GM12872 (cell line): Measurements from ENCODE around the gene RBPJ.

Source experiments
- TF ChIP-seq, protein P1 (sequence below): IDR thresholded peaks from 3 replicates; pipeline ENCODE4 v1.5.1; 2011; ENCODE audit warnings: low read depth, mild to moderate bottlenecking, low read length, moderate library complexity; ENCODE audit not compliant: insufficient read depth

The RBPJ gene

DNA sequence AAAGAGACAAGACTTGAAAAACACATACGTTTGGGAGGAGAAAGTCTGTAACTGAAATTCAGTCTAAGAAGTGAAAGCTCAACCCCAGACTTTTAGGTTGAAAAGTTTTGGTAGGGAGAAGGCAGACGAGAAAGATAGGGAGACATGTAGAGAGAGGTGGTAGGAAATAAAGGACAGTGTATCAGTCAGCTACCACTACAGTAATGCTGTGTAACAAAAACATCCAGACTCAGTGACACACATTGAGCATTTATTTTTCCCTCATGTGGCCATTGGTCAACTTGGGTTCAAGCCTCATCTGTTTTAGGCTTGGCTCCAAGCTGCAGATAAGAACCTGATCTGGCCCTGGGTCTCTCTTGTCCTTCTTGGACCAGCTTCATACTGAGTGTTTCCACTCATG is 142.6 kb downstream of the RBPJ start:
- TF ChIP-seq, protein P1, sequence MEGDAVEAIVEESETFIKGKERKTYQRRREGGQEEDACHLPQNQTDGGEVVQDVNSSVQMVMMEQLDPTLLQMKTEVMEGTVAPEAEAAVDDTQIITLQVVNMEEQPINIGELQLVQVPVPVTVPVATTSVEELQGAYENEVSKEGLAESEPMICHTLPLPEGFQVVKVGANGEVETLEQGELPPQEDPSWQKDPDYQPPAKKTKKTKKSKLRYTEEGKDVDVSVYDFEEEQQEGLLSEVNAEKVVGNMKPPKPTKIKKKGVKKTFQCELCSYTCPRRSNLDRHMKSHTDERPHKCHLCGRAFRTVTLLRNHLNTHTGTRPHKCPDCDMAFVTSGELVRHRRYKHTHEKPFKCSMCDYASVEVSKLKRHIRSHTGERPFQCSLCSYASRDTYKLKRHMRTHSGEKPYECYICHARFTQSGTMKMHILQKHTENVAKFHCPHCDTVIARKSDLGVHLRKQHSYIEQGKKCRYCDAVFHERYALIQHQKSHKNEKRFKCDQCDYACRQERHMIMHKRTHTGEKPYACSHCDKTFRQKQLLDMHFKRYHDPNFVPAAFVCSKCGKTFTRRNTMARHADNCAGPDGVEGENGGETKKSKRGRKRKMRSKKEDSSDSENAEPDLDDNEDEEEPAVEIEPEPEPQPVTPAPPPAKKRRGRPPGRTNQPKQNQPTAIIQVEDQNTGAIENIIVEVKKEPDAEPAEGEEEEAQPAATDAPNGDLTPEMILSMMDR: no peak

DNA sequence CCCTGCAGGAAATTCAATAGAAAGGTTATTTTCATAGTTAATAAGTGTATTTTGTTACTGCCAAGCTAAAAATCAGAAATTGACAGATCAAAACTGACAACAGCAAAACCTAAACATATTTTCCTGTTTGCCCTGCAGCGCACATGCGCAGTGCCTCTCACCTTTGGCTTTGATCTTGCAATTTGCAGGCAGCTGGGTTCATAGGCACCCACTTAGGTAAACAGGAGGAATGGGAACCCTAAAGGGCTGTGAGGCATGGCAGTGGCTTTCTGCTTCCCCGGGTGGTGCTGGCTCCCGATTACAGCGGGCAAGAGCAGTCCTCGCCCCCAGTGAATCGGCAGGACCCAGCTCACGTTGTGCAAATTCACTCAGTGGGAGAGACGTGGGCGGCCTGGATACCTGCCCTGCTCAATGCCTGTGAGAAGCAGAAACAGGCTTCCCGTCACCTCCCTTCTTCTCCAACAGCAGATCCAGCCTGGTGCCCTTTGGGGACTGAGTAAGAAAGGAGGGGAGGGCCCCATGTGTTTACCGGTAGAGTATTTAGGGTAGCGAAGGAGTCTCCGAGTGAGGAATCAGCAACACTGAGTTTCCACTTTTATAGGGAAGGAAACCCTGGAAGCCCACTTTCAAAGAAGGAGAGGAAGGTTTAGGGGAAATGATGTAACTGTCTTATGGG is 143.7 kb downstream of the RBPJ start:
- TF ChIP-seq, protein P1: no peak

DNA sequence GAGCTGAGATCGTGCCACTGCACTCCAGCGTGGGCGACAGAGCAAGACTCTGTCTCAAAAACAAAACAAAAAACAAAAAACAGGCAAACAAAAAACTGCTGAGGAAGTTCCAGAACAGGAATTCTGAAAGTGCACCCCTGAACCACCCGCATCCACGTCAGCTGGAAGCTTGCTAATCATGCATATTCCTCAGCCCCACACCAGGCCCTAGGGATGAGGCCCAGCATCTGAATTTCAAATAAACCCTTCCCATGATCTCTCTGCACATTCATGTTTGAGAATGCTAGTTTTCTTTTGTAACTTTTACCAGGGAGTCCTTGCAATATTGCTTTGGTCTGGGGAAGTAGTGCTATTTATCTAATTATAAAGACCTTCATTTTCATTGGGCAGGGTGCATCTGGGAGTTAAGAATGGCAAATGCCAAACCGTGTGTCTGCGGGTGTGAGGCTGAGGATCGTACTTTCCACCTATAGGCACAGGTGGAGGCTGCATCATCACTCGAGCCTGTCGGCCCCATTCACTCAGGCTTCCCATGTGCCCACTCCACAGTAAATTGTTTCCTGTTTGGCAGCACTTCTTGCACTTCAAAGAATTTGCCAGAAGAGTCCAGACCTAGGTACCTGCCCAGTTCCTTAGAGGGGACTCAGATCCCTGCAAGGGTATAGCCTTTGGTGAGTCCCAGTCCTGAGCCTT is 145.9 kb downstream of the RBPJ start:
- TF ChIP-seq, protein P1: no peak

DNA sequence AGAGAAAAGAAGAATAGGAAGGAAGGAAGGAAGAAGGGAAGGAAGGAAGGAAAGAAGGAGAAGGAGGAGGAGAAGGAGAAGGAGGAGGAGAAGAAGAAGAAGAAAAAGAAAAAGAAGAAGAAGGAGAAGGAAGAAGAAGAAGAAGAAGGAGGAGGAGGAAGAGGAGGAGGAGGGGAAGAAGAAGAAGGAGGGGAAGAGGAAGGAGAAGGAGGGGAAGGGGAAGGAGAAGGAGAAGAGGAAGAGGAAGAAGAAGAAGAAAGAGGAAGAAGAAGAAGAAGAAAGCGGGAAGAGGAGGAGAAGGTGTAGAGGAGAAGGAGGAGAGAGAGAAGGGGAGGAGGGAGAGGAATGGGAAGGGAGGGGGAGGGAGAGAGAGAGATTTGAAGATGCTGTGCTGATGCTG is 146.9 kb downstream of the RBPJ start:
- TF ChIP-seq, protein P1: no peak

DNA sequence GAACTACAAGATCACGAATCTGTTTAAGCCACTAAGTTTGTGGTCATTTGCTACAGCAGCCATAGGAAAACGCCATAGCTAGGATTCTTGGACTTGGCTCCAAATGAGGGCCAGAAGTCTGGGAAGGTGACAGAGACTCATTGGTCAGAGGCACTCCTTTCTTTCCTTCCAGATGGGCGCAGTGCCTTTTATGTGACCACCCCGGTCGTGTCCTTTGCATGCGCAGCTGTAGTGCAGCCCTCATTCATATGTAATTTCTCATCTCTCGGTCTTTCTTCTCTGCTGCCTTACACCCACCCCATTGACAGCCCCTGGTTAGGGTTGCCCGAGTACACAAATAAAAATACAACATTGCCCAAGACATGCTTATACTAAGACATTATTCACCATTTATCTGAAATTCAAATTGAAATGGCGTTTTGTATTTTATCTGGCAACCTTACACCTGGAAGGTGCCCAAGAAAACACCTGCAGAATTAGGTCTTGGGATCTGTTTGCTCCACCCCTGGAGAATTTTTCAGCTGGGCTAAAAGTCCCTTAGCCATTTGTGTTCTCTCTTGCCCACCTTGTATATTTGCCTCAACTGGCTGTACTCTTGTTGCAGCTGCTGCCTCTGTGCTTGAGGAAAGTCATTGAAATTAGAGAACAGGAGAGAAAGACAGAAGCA is 147.6 kb downstream of the RBPJ start:
- TF ChIP-seq, protein P1: no peak

DNA sequence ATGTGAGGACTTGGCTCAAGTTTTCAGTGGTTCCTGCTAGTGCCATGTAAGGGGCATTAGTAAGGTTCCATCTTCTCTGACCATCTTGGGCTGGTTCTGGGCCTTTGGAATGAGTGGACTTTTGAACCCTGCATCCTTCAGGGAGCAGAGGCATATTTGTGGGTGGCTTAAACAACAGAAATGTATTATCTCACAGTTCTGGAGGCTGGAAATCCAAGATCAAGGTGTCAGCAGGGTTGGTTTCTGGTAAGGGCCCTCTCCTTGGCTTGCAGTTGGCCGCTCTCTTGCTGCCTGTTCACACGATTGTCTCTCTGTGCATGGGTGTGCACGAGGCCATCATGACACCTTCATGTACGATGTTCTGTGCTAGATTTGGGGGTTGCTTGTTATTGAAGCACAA is 148.2 kb downstream of the RBPJ start:
- TF ChIP-seq, protein P1: no peak

DNA sequence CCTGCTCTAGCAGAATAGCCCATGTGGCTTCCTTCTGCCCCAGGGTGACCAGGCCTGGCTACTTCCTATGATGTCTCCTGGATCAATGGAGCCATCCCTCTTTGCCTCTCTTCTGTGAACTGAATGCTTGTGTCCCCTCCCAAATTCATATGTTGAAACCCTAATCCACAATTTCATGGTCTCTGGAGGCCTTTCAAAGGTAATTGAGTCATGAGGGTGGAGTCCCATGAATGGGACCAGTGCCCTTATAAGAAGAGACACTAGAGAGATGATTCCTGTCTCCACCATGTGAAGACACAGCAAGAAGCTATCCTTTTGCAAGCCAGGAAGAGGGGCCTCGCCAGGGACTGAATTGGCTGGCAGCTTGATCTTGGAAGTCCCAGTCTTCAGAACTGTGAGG is 151.1 kb downstream of the RBPJ start:
- TF ChIP-seq, protein P1: no peak
